HepG2 (cell line): Measurements from ENCODE around the gene EGR1. TPM values are rescaled to one million over a fixed set of nuclear protein-coding genes. Genes with fewer than 3 reads are reported as not detected.

Experiments used
- BRD4 ChIP-seq: sonication (generic); formaldehyde crosslinking; IDR thresholded peaks from 2 replicates; pipeline ENCODE4 v1.4.0; 2020; ENCODE audit warnings: missing genetic modification reagents
- CSRNP1 ChIP-seq: sonication (generic); formaldehyde crosslinking; IDR thresholded peaks from 2 replicates; pipeline ENCODE4 v1.8.1; 2023; ENCODE audit warnings: mild to moderate bottlenecking, missing genetic modification reagents
- GMEB1 ChIP-seq: sonication (generic); formaldehyde crosslinking; IDR thresholded peaks from 2 replicates; pipeline ENCODE4 v1.5.1; 2020; ENCODE audit warnings: missing genetic modification reagents, mild to moderate bottlenecking, borderline replicate concordance
- HDAC1 ChIP-seq: sonication (generic); formaldehyde crosslinking; IDR thresholded peaks from 2 replicates; pipeline ENCODE4 v1.5.1; 2020; ENCODE audit warnings: mild to moderate bottlenecking, missing genetic modification reagents
- KDM2A ChIP-seq: sonication (generic); formaldehyde crosslinking; IDR thresholded peaks from 2 replicates; pipeline ENCODE4 v1.4.0; 2020; ENCODE audit warnings: low read depth, missing genetic modification reagents, borderline replicate concordance
- NR3C1 ChIP-seq: sonication (generic); formaldehyde crosslinking; IDR thresholded peaks from 2 replicates; pipeline ENCODE4 v1.4.0; 2020; ENCODE audit warnings: missing genetic modification reagents
- ONECUT2 ChIP-seq: sonication (generic); formaldehyde crosslinking; IDR thresholded peaks from 2 replicates; pipeline ENCODE4 v1.4.0; 2020; ENCODE audit warnings: missing genetic modification reagents
- PTBP1 ChIP-seq: fragments of 200-400 bp; formaldehyde crosslinking; IDR thresholded peaks from 2 replicates; pipeline ENCODE4 v1.6.1; 2018; ENCODE audit warnings: low read length, low read depth; ENCODE audit not compliant: poor library complexity, severe bottlenecking
- SP2 ChIP-seq: sonication (generic); formaldehyde crosslinking; IDR thresholded peaks from 2 replicates; pipeline ENCODE4 v1.5.1; 2020; ENCODE audit warnings: mild to moderate bottlenecking, missing genetic modification reagents
- SRF ChIP-seq: IDR thresholded peaks from 2 replicates; pipeline ENCODE4 v1.6.1; 2011; ENCODE audit warnings: mild to moderate bottlenecking, low read depth, low read length, moderate library complexity
- THAP8 ChIP-seq: sonication (generic); formaldehyde crosslinking; IDR thresholded peaks from 2 replicates; pipeline ENCODE4 v1.5.1; 2020; ENCODE audit warnings: missing genetic modification reagents, mild to moderate bottlenecking, borderline replicate concordance
- THRA ChIP-seq: sonication (generic); formaldehyde crosslinking; IDR thresholded peaks from 2 replicates; pipeline ENCODE4 v1.4.0; 2020; ENCODE audit warnings: missing genetic modification reagents, borderline replicate concordance
- WIZ ChIP-seq: sonication (generic); formaldehyde crosslinking; IDR thresholded peaks from 2 replicates; pipeline ENCODE4 v1.5.1; 2020; ENCODE audit warnings: mild to moderate bottlenecking, missing genetic modification reagents
- ZBTB7B ChIP-seq: sonication (generic); formaldehyde crosslinking; IDR thresholded peaks from 2 replicates; pipeline ENCODE4 v1.4.0; 2020; ENCODE audit warnings: missing genetic modification reagents
- ZFP37 ChIP-seq: sonication (generic); formaldehyde crosslinking; IDR thresholded peaks from 2 replicates; pipeline ENCODE4 v1.4.0; 2020; ENCODE audit warnings: missing genetic modification reagents, borderline replicate concordance
- ZFP41 ChIP-seq: sonication (generic); formaldehyde crosslinking; IDR thresholded peaks from 2 replicates; pipeline ENCODE4 v1.4.0; 2020; ENCODE audit warnings: mild to moderate bottlenecking, missing genetic modification reagents, borderline replicate concordance
- ZNF17 ChIP-seq: sonication (generic); formaldehyde crosslinking; IDR thresholded peaks from 2 replicates; pipeline ENCODE4 v1.5.0; 2020; ENCODE audit warnings: mild to moderate bottlenecking, missing genetic modification reagents
- ZNF430 ChIP-seq: sonication (generic); formaldehyde crosslinking; IDR thresholded peaks from 2 replicates; pipeline ENCODE4 v1.9.0; 2021; ENCODE audit warnings: mild to moderate bottlenecking, missing genetic modification reagents
- ZNF441 ChIP-seq: sonication (generic); formaldehyde crosslinking; IDR thresholded peaks from 2 replicates; pipeline ENCODE4 v1.7.0; 2021; ENCODE audit warnings: missing genetic modification reagents, borderline replicate concordance
- ZNF660 ChIP-seq: sonication (generic); formaldehyde crosslinking; IDR thresholded peaks from 2 replicates; pipeline ENCODE4 v1.5.1; 2020; ENCODE audit warnings: mild to moderate bottlenecking, low read depth, missing genetic modification reagents, borderline replicate concordance
- ZNF7 ChIP-seq: IDR thresholded peaks from 2 replicates; pipeline ENCODE4 v1.6.1; 2016; ENCODE audit warnings: missing biosample characterization, missing genetic modification reagents
- ZNF737 ChIP-seq: sonication (generic); formaldehyde crosslinking; IDR thresholded peaks from 2 replicates; pipeline ENCODE4 v1.5.0; 2020; ENCODE audit warnings: missing genetic modification reagents, mild to moderate bottlenecking, borderline replicate concordance
- ZNF800 ChIP-seq: sonication (generic); formaldehyde crosslinking; IDR thresholded peaks from 2 replicates; pipeline ENCODE4 v1.4.0; 2020; ENCODE audit warnings: missing genetic modification reagents
- ZNF850 ChIP-seq: sonication (generic); formaldehyde crosslinking; conservative IDR thresholded peaks from 2 replicates; pipeline ENCODE4 v1.9.0; 2021; ENCODE audit warnings: mild to moderate bottlenecking, missing genetic modification reagents
- polyA plus RNA-seq, 8 experiments: library from polyadenylated mRNA; depleted of rRNA in 3 of 8; stranded (reverse) in 7 of 8; unstranded in 1 of 8; fragments of >200 nt; fragmentation: Illumina TruSeq in 4 of 8; extraction: Trizol in 4 of 8; gene quantifications; 2 replicates each; pipeline versions ENCODE4 v1.2.1 to v1.2.3, GENCODE V29; 2011 to 2016; ENCODE audit warnings: low read depth in 4 of 8, missing spikeins in 1 of 8, mixed read lengths in 1 of 8; ENCODE audit not compliant: insufficient read depth in 1 of 8
- total RNA-seq, 5 experiments: library from RNA; depleted of rRNA; stranded (reverse); fragments of >200 nt; fragmentation: Illumina TruSeq; extraction: Trizol; gene quantifications; 2 replicates each; pipeline ENCODE4 v1.2.3, GENCODE V29; 2016; ENCODE audit warnings: low read depth in 1 of 5

EGR1 gene
- total and polyA plus RNA-seq, 2 of the 13 experiments (the other 11 are each of a cell fraction or from before 2014, with no cell fraction given) = 4.1 to 4.5 TPM

GRCh38 chr5:138492560-138493045, 27.3 kb downstream of the EGR1 start (continued):
- TF ChIP-seq THRA (CRISPR knock-in tag) = no peak
- no peak for TF ChIP-seq SRF
- no peak for TF ChIP-seq SP2 (CRISPR knock-in tag)
- TF ChIP-seq ZFP37 (CRISPR knock-in tag) = 0 out of 2 replicates have a peak, but pooled peaks have one; percentile 8
- no peak for TF ChIP-seq BRD4 (CRISPR knock-in tag)
- TF ChIP-seq ZBTB7B (CRISPR knock-in tag) = no peak
- no peak for TF ChIP-seq NR3C1 (CRISPR knock-in tag)
- TF ChIP-seq HDAC1 = no peak
- no peak for TF ChIP-seq ZNF17 (CRISPR knock-in tag)
- peak; percentile 70 for TF ChIP-seq ZNF430
- no peak for TF ChIP-seq ZNF441 (CRISPR knock-in tag)
- TF ChIP-seq WIZ (CRISPR knock-in tag) = peak; percentile 45; the same call in 1 of the 2 replicates
- no peak; the same call in 1 of the 2 replicates for TF ChIP-seq KDM2A
- no peak for TF ChIP-seq ZNF800 (CRISPR knock-in tag)
- no peak for TF ChIP-seq GMEB1
- TF ChIP-seq ZNF660 (CRISPR knock-in tag) = no peak
- TF ChIP-seq ZNF850 = no peak
- TF ChIP-seq ONECUT2 = no peak
- TF ChIP-seq PTBP1 = no peak
- 0 out of 2 replicates have a peak, but pooled peaks have one; percentile 54 for TF ChIP-seq ZNF737 (CRISPR knock-in tag)
- no peak for TF ChIP-seq CSRNP1 (CRISPR knock-in tag)
- TF ChIP-seq ZNF7 = no peak
- 0 out of 2 replicates have a peak, but pooled peaks have one; percentile 58 for TF ChIP-seq THAP8 (CRISPR knock-in tag)
- no peak for TF ChIP-seq ZFP41
